IMR-90 (cell line): ENCODE results near the gene CFAP299. TPM values are rescaled to one million over a fixed set of nuclear protein-coding genes. Genes with fewer than 3 reads are reported as not detected.

Experiments used
- ATAC-seq: fragments of 200-7000 bp; cut with Tn5 transposase; 2 replicates; pipeline ENCODE4 v1.9.1; 2020; ENCODE audit warnings: low read depth, mild to moderate bottlenecking, moderate library complexity
- BruUV-seq: library from RNA; stranded (reverse); fragments of 400-500 nt; replicated peaks from 2 replicates; lab custom pipeline; 2021; lab: Mats Ljungman, UMichigan
- CTCF ChIA-PET: fragments of 300-600 bp; formaldehyde crosslinking; extraction: SDS; loops from one replicate; lab custom pipeline; 2021; ENCODE audit warnings: antibody characterized with exemption; lab: Yijun Ruan, JAX
- POLR2A ChIA-PET: fragments of 300-600 bp; sonication (Branson Sonifier 250); formaldehyde crosslinking; loops from one replicate; lab custom pipeline; 2022; ENCODE audit warnings: antibody characterized with exemption; ENCODE audit not compliant: unreplicated experiment; lab: Charles Lee
- DNase-seq: peaks from one replicate; pipeline ENCODE4 v3.0.0; 2013
- H2AFZ ChIP-seq: replicated peaks from 2 replicates; pipeline ENCODE3; 2013; ENCODE audit warnings: low read length, mild to moderate bottlenecking; ENCODE audit not compliant: poor library complexity
- H2AK5ac ChIP-seq: 2 replicates; pipeline ENCODE4 v1.6.1; 2013; ENCODE audit warnings: low read depth, low read length, inconsistent platforms
- H2AK9ac ChIP-seq: replicated peaks from 2 replicates; pipeline ENCODE3; 2013; ENCODE audit warnings: mild to moderate bottlenecking, low read depth, low read length, moderate library complexity; ENCODE audit not compliant: poor library complexity
- H2BK120ac ChIP-seq: 2 replicates; pipeline ENCODE4 v1.6.1; 2013; ENCODE audit warnings: low read depth, low read length, inconsistent platforms
- H2BK15ac ChIP-seq: 3 replicates; pipeline ENCODE4 v1.6.1; 2013; ENCODE audit warnings: low read depth, low read length, inconsistent platforms
- H2BK20ac ChIP-seq: 2 replicates; pipeline ENCODE4 v1.6.1; 2013; ENCODE audit warnings: low read depth, mild to moderate bottlenecking, inconsistent platforms, low read length, moderate library complexity
- H2BK5ac ChIP-seq: 2 replicates; pipeline ENCODE4 v1.6.1; 2013; ENCODE audit warnings: mild to moderate bottlenecking, low read depth, low read length, inconsistent platforms; ENCODE audit not compliant: poor library complexity, severe bottlenecking
- H3K14ac ChIP-seq: replicated peaks from 2 replicates; pipeline ENCODE4 v1.6.1; 2013; ENCODE audit warnings: low read depth, low read length, inconsistent platforms
- H3K18ac ChIP-seq: 2 replicates; pipeline ENCODE4 v1.6.1; 2013; ENCODE audit warnings: low read depth, low read length, control low read depth
- H3K23ac ChIP-seq: 2 replicates; pipeline ENCODE4 v1.6.1; 2013; ENCODE audit warnings: low read depth, low read length, inconsistent platforms
- H3K27ac ChIP-seq: 2 replicates; pipeline ENCODE4 v1.5.1; 2013; ENCODE audit warnings: mild to moderate bottlenecking, control low read depth, low read length; ENCODE audit not compliant: insufficient read depth
- H3K27me3 ChIP-seq: 2 replicates; pipeline ENCODE4 v1.6.1; 2013; ENCODE audit warnings: low read length; ENCODE audit not compliant: control insufficient read depth, insufficient read depth
- H3K36me3 ChIP-seq: 2 replicates; pipeline ENCODE4 v1.6.1; 2013; ENCODE audit warnings: low read length, mixed read lengths; ENCODE audit not compliant: control insufficient read depth, insufficient read depth
- H3K4ac ChIP-seq: 2 replicates; pipeline ENCODE4 v1.6.1; 2013; ENCODE audit warnings: low read depth, low read length, inconsistent platforms
- H3K4me1 ChIP-seq: 2 replicates; pipeline ENCODE4 v1.6.1; 2013; ENCODE audit warnings: low read length, mixed read lengths; ENCODE audit not compliant: control insufficient read depth, insufficient read depth
- H3K4me2 ChIP-seq: 2 replicates; pipeline ENCODE4 v1.6.1; 2013; ENCODE audit warnings: low read depth, mild to moderate bottlenecking, control low read depth, low read length, moderate library complexity
- H3K4me3 ChIP-seq: 2 replicates; pipeline ENCODE4 v1.5.1; 2013; ENCODE audit warnings: low read depth, mild to moderate bottlenecking, control low read depth, low read length, moderate library complexity; ENCODE audit not compliant: insufficient read depth
- H3K56ac ChIP-seq: 2 replicates; pipeline ENCODE4 v1.6.1; 2013; ENCODE audit warnings: low read length, inconsistent platforms; ENCODE audit not compliant: insufficient read depth; ENCODE audit errors: extremely low read depth
- H3K79me1 ChIP-seq, 2 experiments: 2 replicates each; pipeline ENCODE4 v1.6.1; 2013; ENCODE audit warnings: low read length in 2 of 2, inconsistent platforms in 1 of 2, low read depth in 1 of 2
- H3K9ac ChIP-seq: 2 replicates; pipeline ENCODE4 v1.6.1; 2013; ENCODE audit warnings: low read depth, low read length, control low read depth
- H3K9me1 ChIP-seq: 2 replicates; pipeline ENCODE4 v1.6.1; 2013; ENCODE audit warnings: low read length, inconsistent platforms; ENCODE audit not compliant: insufficient read depth
- H3K9me3 ChIP-seq: 2 replicates; pipeline ENCODE4 v1.6.1; 2013; ENCODE audit warnings: low read length; ENCODE audit not compliant: control insufficient read depth, insufficient read depth
- H4K20me1 ChIP-seq: 2 replicates; pipeline ENCODE4 v1.6.1; 2013; ENCODE audit warnings: low read length, inconsistent platforms; ENCODE audit not compliant: insufficient read depth
- H4K5ac ChIP-seq: 2 replicates; pipeline ENCODE4 v1.6.1; 2013; ENCODE audit warnings: mild to moderate bottlenecking, low read depth, low read length, control low read depth
- H4K8ac ChIP-seq, 2 experiments: 2 replicates each; pipeline ENCODE4 v1.6.1; 2013; ENCODE audit warnings: low read depth in 2 of 2, low read length in 2 of 2, control low read depth in 1 of 2, inconsistent platforms in 1 of 2
- H4K91ac ChIP-seq: 2 replicates; pipeline ENCODE4 v1.6.1; 2013; ENCODE audit warnings: low read depth, low read length, inconsistent platforms; ENCODE audit not compliant: insufficient read depth
- BHLHE40 ChIP-seq: fragments of 150-350 bp; IDR thresholded peaks from 2 replicates; pipeline ENCODE4 v1.6.1; 2016; ENCODE audit warnings: mild to moderate bottlenecking, low read depth, low read length
- CEBPB ChIP-seq: IDR thresholded peaks from 2 replicates; pipeline ENCODE4 v1.6.1; 2012; ENCODE audit warnings: low read depth, low read length, improper control_type of control experiment
- CHD1 ChIP-seq: IDR thresholded peaks from 2 replicates; pipeline ENCODE4 v1.6.1; 2012; ENCODE audit warnings: low read depth, low read length, improper control_type of control experiment
- CTCF ChIP-seq: conservative IDR thresholded peaks from 2 replicates; pipeline ENCODE4 v1.5.1; 2012; ENCODE audit warnings: mild to moderate bottlenecking, low read depth, low read length, improper control_type of control experiment
- ELK1 ChIP-seq: fragments of 150-350 bp; IDR thresholded peaks from 2 replicates; pipeline ENCODE4 v1.6.1; 2016; ENCODE audit warnings: low read depth, mild to moderate bottlenecking, low read length, moderate library complexity, borderline replicate concordance
- FOS ChIP-seq: fragments of 150-350 bp; IDR thresholded peaks from 2 replicates; pipeline ENCODE4 v1.6.1; 2016; ENCODE audit warnings: low read depth, low read length
- MAFK ChIP-seq: IDR thresholded peaks from 2 replicates; pipeline ENCODE4 v1.6.1; 2012; ENCODE audit warnings: low read depth, low read length, improper control_type of control experiment
- MAZ ChIP-seq: IDR thresholded peaks from 2 replicates; pipeline ENCODE4 v1.6.1; 2012; ENCODE audit warnings: low read depth, mild to moderate bottlenecking, low read length, improper control_type of control experiment, moderate library complexity, borderline replicate concordance
- MXI1 ChIP-seq: IDR thresholded peaks from 2 replicates; pipeline ENCODE4 v1.6.1; 2012; ENCODE audit warnings: low read depth, mild to moderate bottlenecking, low read length, moderate library complexity, borderline replicate concordance
- NFE2L2 ChIP-seq: fragments of 150-350 bp; IDR thresholded peaks from 2 replicates; pipeline ENCODE4 v1.6.1; 2016; ENCODE audit warnings: low read depth, mild to moderate bottlenecking, low read length
- POLR2A ChIP-seq: IDR thresholded peaks from 2 replicates; pipeline ENCODE4 v1.6.1; 2012; ENCODE audit warnings: mild to moderate bottlenecking, low read depth, low read length
- RAD21 ChIP-seq: IDR thresholded peaks from 2 replicates; pipeline ENCODE4 v1.6.1; 2012; ENCODE audit warnings: low read length, improper control_type of control experiment
- RCOR1 ChIP-seq: IDR thresholded peaks from 2 replicates; pipeline ENCODE4 v1.6.1; 2012; ENCODE audit warnings: mild to moderate bottlenecking, low read length, improper control_type of control experiment; ENCODE audit not compliant: insufficient replicate concordance
- RFX5 ChIP-seq: IDR thresholded peaks from 2 replicates; pipeline ENCODE4 v1.8.0; 2012; ENCODE audit warnings: low read depth, mild to moderate bottlenecking, low read length, moderate library complexity
- SMC3 ChIP-seq: fragments of 150-350 bp; IDR thresholded peaks from 2 replicates; pipeline ENCODE4 v1.6.1; 2016; ENCODE audit warnings: low read depth, mild to moderate bottlenecking, antibody characterized with exemption, low read length, moderate library complexity
- USF2 ChIP-seq: fragments of 150-350 bp; IDR thresholded peaks from 2 replicates; pipeline ENCODE4 v1.6.1; 2017; ENCODE audit warnings: mild to moderate bottlenecking, antibody characterized with exemption, low read length, low read depth
- WGBS, 2 experiments: methylation state at CpG; one replicate each; pipeline versions ENCODE4 v1.1.5 to v1.1.7; 2013; ENCODE audit warnings: missing lambda C conversion rate in 2 of 2; ENCODE audit not compliant: insufficient read length in 1 of 2; ENCODE audit errors: extremely low coverage in 2 of 2; 5-methylcytosine and 5-hydroxymethylcytosine counted together
- dilution Hi-C: fragments of 300-500 bp; cut with HindIII; formaldehyde crosslinking; loops from one replicate; pipeline ENCODE4 v1.14.3; 2018; ENCODE audit warnings: low sequenced_read_pairs; ENCODE audit not compliant: unreplicated experiment
- in situ Hi-C: fragments of 300-500 bp; cut with MboI; formaldehyde crosslinking; loops from 3 replicates; pipeline ENCODE4 v1.14.3; 2019; ENCODE audit warnings: low sequenced_read_pairs, inconsistent platforms, mixed read lengths
- intact Hi-C: fragments of 100-400 bp; cut with micrococcal nuclease; formaldehyde crosslinking; loops from 2 replicates; pipeline ENCODE4 v1.10.0; 2022
- polyA plus RNA-seq, 3 experiments: library from polyadenylated mRNA; depleted of rRNA; stranded (reverse); fragments of >200 nt; gene quantifications; 2 replicates each; pipeline ENCODE4 v1.2.3, GENCODE V29; 2012; ENCODE audit warnings: low replicate concordance in 1 of 3
- total RNA-seq: library from RNA; depleted of rRNA; stranded (reverse); fragments of >200 nt; gene quantifications from 2 replicates; pipeline ENCODE4 v1.2.3, GENCODE V29; 2012

Gene CFAP299
- total and polyA plus RNA-seq, 2 of the 4 experiments (the other 2 are of a cell fraction) = 1.0 to 1.1 TPM

- Histone ChIP-seq H3K9ac (no peak overlapping the region), H3K23ac (no peak overlapping the region), H4K91ac (no peak overlapping the region), H4K8ac (no peak overlapping the region), H2AK5ac (no peak overlapping the region), H3K27ac (no peak overlapping the region), H3K9me1 (no peaks in the 10 kb centered on the region), H3K14ac (no peak overlapping the region), H2BK5ac (no peak overlapping the region), H4K5ac (no peak overlapping the region), H2BK120ac (no peak overlapping the region), H2AK9ac (no peak overlapping the region), H3K79me1 (peaks cover 0 to 11% of the 10 kb centered on the region in 2 experiments; a peak in 1 of 4 replicates), H3K4me3 (no peak overlapping the region), H3K18ac (no peak overlapping the region), H3K9me3 (no peaks in the 10 kb centered on the region), H3K4me2 (no peak overlapping the region), H3K4ac (no peak overlapping the region), H2AFZ (no peak overlapping the region), H3K27me3 (no peaks in the 10 kb centered on the region), H3K36me3 (no peaks in the 10 kb centered on the region), H2BK20ac (no peak overlapping the region), H3K4me1 (peaks cover 4% of the 10 kb centered on the region; the same call in 1 of the 2 replicates), H3K56ac (no peak overlapping the region), H4K20me1 (no peaks in the 10 kb centered on the region), H2BK15ac (no peak overlapping the region)
- TF ChIP-seq BHLHE40 (no peak), FOS (no peak), USF2 (no peak), CEBPB (no peak), MXI1 (no peak), CTCF (no peak), POLR2A (no peak), RCOR1 (no peak), NFE2L2 (no peak), ELK1 (no peak), SMC3 (no peak), RFX5 (no peak), CHD1 (no peak), MAFK (no peak), RAD21 (no peak), MAZ (no peak)
- DNase-seq (no peak), ATAC-seq (no peak)
- BruUV-seq = no TSS peak
- ChIA-PET POLR2A (no interaction called here), CTCF (no interaction called here)
- WGBS, 2 experiments = no CpG with 5 or more reads among the region's 2 CpGs
- dilution Hi-C loops (no loop called here), intact Hi-C loops (no loop called here), in situ Hi-C loops (loop anchor here (10.0 to 25.0 kb wide), 2 partner anchors 107 to 1394 kb away; partner anchors contain the start of gene PAQR3)
These were observed 3.8 kb upstream of the CFAP299 start for GRCh38 chr4:80331693-80332092.
